Duodenal mucosa (tissue), 2 donors: ENCODE results near the gene SHROOM2.

Experiments
- H3K27ac ChIP-seq: one replicate; pipeline ENCODE4 v1.7.0; 2013; ENCODE audit warnings: low read depth, low read length
- H3K27me3 ChIP-seq, 2 donors: one replicate each; pipeline ENCODE4 v1.7.0; 2013; ENCODE audit warnings: low read length in 2 of 2, control low read depth in 1 of 2; ENCODE audit not compliant: insufficient read depth in 2 of 2, control insufficient read depth in 1 of 2
- H3K36me3 ChIP-seq, 2 donors: one replicate each; pipeline ENCODE4 v1.7.0; 2013; ENCODE audit warnings: low read length in 2 of 2, control low read depth in 1 of 2; ENCODE audit not compliant: insufficient read depth in 2 of 2, control insufficient read depth in 1 of 2
- H3K4me1 ChIP-seq, 2 donors: one replicate each; pipeline ENCODE4 v1.7.0; 2013; ENCODE audit warnings: low read length in 2 of 2, control low read depth in 1 of 2; ENCODE audit not compliant: insufficient read depth in 2 of 2, control insufficient read depth in 1 of 2
- H3K4me3 ChIP-seq, 2 donors: one replicate each; pipeline ENCODE4 v1.7.0; 2013; ENCODE audit warnings: low read length in 2 of 2, low read depth in 1 of 2
- H3K9ac ChIP-seq, 2 donors: one replicate each; pipeline ENCODE4 v1.7.0; 2013; ENCODE audit warnings: low read length in 2 of 2, low read depth in 1 of 2
- H3K9me3 ChIP-seq, 2 donors: one replicate each; pipeline ENCODE4 v1.7.0; 2013; ENCODE audit warnings: low read length in 2 of 2, control low read depth in 1 of 2; ENCODE audit not compliant: control insufficient read depth in 1 of 2

The SHROOM2 gene

DNA sequence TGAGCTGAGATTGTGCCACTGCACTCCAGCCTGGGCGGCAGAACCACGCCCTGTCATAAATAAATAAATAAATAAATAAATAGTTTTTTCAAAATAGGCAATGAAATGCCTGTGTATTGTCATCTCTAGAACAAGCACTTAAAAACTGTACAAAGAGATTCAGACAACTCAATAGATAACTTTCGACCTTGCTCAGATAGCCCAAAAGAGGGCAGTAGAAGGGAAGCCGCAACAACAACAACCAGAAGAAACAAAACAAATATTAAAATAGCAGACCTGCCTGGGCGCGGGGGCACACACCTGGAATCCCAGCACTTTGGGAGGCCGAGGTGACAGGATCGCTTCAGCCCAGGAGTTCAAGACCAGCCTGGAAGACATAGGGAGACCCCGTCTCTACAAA is 171.5 kb downstream of the SHROOM2 start:
- no peak overlapping the region for H3K4me3 ChIP-seq
- H3K27ac ChIP-seq = no peak overlapping the region
- H3K4me1 ChIP-seq = no peaks in the 10 kb centered on the region
- H3K9ac ChIP-seq = no peak overlapping the region
- H3K36me3 ChIP-seq = no peaks in the 10 kb centered on the region
- no peaks in the 10 kb centered on the region for H3K9me3 ChIP-seq
- no peaks in the 10 kb centered on the region for H3K27me3 ChIP-seq

DNA sequence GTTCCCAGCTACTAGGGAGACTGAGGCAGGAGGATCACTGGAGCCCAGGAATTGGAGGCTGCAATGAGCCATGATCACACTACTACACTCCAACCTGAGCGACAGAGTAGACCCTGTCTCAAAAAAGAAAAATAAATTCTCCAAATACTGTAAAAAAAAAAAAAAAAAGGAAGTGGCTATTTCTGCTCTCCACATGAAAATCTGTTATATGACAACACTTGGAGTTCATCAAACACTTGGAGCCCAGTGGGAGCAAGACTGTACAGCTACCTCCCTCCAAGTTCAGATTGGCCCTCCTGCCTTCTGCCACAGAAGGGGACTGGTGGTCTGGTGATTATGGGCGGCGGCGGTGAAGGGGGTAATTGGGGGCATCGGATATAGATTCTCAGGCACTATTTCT is 172.0 kb downstream of the SHROOM2 start:
- Histone ChIP-seq H3K27ac (no peak overlapping the region), H3K9me3 (no peaks in the 10 kb centered on the region), H3K4me3 (no peak overlapping the region), H3K36me3 (no peaks in the 10 kb centered on the region), H3K4me1 (no peaks in the 10 kb centered on the region), H3K9ac (no peak overlapping the region), H3K27me3 (no peaks in the 10 kb centered on the region)

DNA sequence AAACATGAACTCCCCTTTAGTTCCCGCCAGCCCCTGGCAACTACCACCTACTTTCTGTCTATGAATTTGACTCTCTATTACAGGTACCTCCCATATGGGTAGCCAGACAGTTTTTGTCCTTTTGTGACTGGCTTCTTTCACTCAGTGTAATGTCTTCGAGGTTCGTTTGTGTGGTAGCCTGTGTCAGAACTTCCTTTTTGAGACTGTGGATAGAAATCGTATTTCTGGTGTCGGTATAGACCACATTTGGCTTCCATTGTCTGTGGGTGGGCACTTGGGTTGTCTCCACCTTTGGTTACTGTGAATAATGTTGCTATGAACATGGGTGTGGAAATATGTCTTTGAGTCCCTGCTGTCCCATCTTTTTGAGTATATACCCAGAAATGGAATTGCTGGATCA is 175.5 kb downstream of the SHROOM2 start:
- no peaks in the 10 kb centered on the region for H3K27me3 ChIP-seq
- no peaks in the 10 kb centered on the region for H3K9me3 ChIP-seq
- H3K4me3 ChIP-seq = no peak overlapping the region
- no peak overlapping the region for H3K9ac ChIP-seq
- H3K27ac ChIP-seq = no peak overlapping the region
- no peaks in the 10 kb centered on the region for H3K36me3 ChIP-seq
- H3K4me1 ChIP-seq = no peaks in the 10 kb centered on the region

DNA sequence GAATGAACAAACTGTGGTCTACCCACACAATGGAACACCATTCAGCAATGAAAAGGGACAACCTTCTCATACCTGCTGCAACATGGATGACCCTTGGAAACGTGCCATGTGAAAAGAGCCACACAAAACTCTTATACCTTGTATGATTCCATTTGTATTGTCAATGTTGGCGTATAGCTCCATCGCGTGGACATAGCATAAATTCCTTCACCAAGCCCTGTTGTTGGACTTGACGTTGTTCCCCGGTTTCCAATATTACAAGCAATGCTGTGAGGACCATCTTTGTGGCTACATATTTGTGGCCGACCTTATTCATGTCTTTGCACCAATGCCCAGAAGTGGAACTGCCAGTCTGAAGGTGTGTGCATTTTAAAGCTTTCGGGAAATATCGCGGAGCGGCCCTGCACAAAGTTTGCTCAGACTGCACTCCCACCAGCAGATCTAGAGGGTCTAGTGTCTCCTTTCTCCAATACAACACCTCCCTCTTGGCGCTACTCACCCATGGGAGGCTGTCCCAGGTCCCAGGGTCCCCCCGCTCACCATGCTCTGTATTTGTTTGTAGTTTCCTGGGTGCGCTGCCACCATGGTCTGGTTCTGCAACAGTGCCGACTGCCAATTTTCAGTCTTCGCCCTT is 180.7 kb downstream of the SHROOM2 start, which contains the start of gene CLDN34:
TSS of gene CLDN34 (plus strand) at position 584 of the 634 bp plus-strand sequence. CDS start at position 584, 0 bp downstream.
- H3K9ac ChIP-seq = no peak within 1 kb of the TSS
- no peaks in the 10 kb centered on the region for H3K9me3 ChIP-seq

DNA sequence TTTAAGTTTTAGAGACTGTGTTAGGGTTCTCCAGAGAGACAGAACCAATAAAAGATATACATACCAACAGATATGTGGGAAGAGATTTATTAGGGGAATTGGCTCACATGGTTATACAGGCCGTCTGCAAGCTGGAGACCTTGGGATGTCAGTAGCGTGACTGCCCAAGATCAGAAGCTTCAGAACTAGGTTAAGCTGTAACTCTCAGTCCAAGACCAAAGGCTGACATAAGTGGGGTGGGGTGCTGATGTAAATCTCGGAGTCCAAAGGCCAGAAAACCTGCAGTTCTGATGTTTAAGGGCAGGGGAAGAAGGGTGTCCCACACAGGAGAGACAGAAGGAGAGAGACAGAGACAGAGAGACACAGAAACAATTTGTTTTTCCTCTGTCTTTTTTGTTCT is 191.4 kb downstream of the SHROOM2 start:
- no peak overlapping the region for H3K4me3 ChIP-seq
- no peak overlapping the region for H3K27ac ChIP-seq
- H3K9ac ChIP-seq = no peak overlapping the region
- H3K9me3 ChIP-seq = no peaks in the 10 kb centered on the region
- H3K27me3 ChIP-seq = no peaks in the 10 kb centered on the region
- no peaks in the 10 kb centered on the region for H3K36me3 ChIP-seq
- H3K4me1 ChIP-seq = no peaks in the 10 kb centered on the region

More for the DNA sequence above, 180.7 kb downstream of the SHROOM2 start, which contains the start of gene CLDN34:
- Histone ChIP-seq H3K4me1 (no peaks in the 10 kb centered on the region), H3K27me3 (no peaks in the 10 kb centered on the region), H3K27ac (no peak within 1 kb of the TSS), H3K36me3 (no peaks in the 10 kb centered on the region), H3K4me3 (no peak within 1 kb of the TSS)

DNA sequence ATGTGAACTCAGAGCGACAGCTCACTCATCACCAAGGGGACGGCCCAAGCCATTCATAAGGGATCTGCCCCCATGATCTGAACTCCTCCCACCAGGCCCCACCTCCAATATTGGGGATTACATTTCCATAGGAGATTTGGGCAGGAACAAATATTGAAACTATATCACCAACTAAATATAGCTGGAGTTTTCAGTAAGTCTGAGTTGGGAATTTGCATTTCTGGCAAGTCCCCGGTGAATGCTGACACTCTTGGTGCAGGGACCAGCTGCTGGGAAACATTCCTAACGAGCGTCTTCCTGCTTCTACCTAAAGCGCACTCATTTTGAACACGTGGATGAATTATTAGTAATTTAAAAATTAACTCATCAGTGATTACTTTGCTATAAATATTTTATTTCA is 194.2 kb downstream of the SHROOM2 start:
- H3K9me3 ChIP-seq = no peaks in the 10 kb centered on the region
- H3K4me1 ChIP-seq = no peaks in the 10 kb centered on the region
- no peaks in the 10 kb centered on the region for H3K27me3 ChIP-seq
- no peak overlapping the region for H3K9ac ChIP-seq
- no peak overlapping the region for H3K4me3 ChIP-seq
- no peak overlapping the region for H3K27ac ChIP-seq
- H3K36me3 ChIP-seq = no peaks in the 10 kb centered on the region

DNA sequence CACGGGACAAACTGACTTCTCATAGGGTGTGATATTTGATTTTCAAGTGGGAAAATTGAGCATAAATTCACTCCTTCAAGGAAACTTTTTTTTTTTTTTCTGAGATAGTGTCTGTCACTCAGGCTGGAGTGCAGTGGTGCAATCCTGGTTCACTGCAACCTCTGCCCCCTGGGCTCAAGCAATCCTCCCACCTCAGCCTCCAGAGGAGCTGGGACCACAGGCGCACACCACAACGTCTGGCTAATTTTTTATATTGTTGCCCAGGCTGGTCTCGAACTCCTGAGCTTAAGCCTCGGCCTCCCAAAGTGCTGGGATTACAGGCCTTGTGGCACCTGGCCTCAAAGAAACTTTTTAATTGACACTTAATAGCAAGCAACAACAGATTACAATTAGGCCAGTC is 194.7 kb downstream of the SHROOM2 start:
- no peaks in the 10 kb centered on the region for H3K36me3 ChIP-seq
- H3K4me1 ChIP-seq = no peaks in the 10 kb centered on the region
- no peak overlapping the region for H3K9ac ChIP-seq
- no peaks in the 10 kb centered on the region for H3K27me3 ChIP-seq
- H3K27ac ChIP-seq = peak overlapping the region; percentile 50
- no peak overlapping the region for H3K4me3 ChIP-seq
- no peaks in the 10 kb centered on the region for H3K9me3 ChIP-seq

DNA sequence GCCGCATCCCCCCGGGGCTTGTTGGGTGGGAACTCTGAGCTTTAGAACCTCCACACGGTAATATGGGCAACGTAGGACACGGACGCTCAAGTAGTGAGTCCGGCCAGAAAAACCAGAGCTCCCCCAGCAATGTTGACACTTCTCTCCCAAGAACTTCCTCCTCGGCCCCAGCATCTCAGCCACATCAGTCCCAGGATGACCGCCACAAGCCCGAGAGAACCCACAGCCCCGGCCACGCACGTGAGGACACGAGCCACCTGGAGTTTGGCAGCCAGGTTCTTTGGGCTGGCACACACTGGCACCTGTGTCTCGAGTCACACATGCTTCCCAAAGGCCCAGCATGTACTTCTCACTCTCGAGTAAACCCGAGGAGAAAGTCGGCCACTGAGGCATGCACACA is 197.2 kb downstream of the SHROOM2 start:
- Histone ChIP-seq H3K36me3 (no peaks in the 10 kb centered on the region), H3K9ac (no peak overlapping the region), H3K9me3 (no peaks in the 10 kb centered on the region), H3K4me1 (no peaks in the 10 kb centered on the region), H3K4me3 (no peak overlapping the region), H3K27ac (no peak overlapping the region), H3K27me3 (no peaks in the 10 kb centered on the region)

DNA sequence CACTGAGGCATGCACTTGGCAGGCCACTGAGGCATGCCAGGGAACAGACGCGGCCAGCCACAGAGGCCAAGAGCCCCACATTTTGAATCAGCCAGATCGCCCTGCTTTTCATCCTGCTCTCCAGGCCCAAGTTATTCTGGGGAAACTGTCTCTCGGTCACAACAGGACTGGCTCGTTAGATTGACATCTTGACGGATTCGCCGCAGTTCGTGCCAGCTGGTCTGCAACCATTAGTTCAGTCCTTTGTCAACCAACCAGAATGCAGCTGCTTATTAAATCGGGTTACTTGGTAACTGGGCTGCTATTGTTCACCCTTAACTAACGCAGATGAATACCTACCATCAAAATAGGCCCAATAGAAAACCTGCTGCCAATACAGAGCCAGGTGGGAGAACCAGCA is 197.6 kb downstream of the SHROOM2 start:
- Histone ChIP-seq H3K36me3 (no peaks in the 10 kb centered on the region), H3K4me1 (no peaks in the 10 kb centered on the region), H3K9ac (no peak overlapping the region), H3K27ac (no peak overlapping the region), H3K9me3 (no peaks in the 10 kb centered on the region), H3K27me3 (no peaks in the 10 kb centered on the region), H3K4me3 (no peak overlapping the region)

DNA sequence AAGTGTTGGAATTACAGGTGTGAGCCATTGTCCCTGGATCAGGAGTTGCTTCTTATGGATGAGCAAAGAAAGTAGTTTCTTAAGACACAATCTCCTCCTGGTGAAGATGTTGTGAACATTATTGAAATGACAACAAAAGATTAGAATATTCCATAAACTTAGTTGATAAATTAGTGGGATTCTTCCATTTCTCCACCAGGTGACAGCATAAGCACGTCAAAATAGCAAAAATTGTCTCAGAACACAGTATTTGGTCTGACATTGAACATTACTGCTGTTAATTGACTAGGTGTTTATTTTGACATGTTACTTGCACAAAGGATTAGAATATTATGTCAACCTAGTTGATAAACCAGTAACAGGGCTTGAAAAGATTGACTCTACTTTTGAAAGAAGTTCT is 202.5 kb downstream of the SHROOM2 start:
- Histone ChIP-seq H3K9ac (no peak overlapping the region), H3K4me3 (no peak overlapping the region), H3K27me3 (no peaks in the 10 kb centered on the region)

DNA sequence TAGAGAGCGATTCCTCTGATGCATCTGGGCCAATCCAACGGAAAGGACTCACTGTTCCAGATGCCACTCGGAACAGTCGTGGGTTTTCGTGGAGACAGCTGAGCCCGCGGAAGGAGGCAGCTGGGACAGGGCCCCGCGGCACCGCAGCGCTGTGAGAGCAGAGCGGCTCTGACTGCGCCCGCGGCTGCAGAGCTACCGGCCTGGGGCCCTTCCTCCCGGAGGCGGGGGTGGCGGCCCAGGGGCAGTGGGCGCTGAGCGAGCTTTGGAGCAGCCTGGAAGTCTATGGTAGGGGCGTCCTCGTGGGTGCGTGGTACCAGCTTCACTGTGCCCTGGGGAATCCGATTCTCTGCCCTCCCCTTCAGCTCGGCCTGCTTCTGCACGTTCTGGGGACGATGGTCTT is 205.8 kb downstream of the SHROOM2 start:
- Histone ChIP-seq H3K36me3 (no peaks in the 10 kb centered on the region), H3K27ac (no peak overlapping the region), H3K27me3 (no peaks in the 10 kb centered on the region), H3K9me3 (no peaks in the 10 kb centered on the region), H3K4me1 (no peaks in the 10 kb centered on the region), H3K4me3 (no peak overlapping the region), H3K9ac (no peak overlapping the region)

More for the DNA sequence above, 202.5 kb downstream of the SHROOM2 start:
- Histone ChIP-seq H3K27ac (no peak overlapping the region), H3K9me3 (no peaks in the 10 kb centered on the region), H3K36me3 (no peaks in the 10 kb centered on the region), H3K4me1 (no peaks in the 10 kb centered on the region)
